GM18867 (cell line): ENCODE measurements around the gene ST14.
"Not testable (repeated sequence)": the region's sequence is repeated elsewhere in the genome, so short reads cannot be mapped to it uniquely, and the experiment has no call there.

Experiments
- ATAC-seq: cut with Tn5 transposase; IDR thresholded peaks from one replicate; pipeline ENCODE4 v1.9.1; 2021; ENCODE audit warnings: mild to moderate bottlenecking, moderate library complexity; ENCODE audit not compliant: unreplicated experiment

Gene ST14

DNA sequence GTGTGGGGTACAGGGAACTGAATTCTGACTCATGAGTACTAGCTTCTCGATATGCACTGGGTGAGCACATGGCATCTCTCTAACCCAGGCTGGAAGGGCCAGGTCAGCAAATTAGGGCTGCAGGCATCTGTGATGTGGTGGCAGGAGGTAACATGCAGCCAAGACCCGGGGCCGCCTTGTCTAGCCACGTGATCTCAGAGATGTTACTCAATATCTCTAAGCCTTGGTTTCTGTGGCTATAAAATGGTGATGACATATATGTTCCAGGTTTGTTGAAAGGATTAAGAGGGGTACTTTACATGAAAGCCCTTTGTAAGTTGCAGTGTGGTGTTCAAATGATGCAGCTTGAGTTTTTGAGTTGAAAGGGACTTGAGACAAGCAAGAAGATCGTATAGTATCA lies 3.2 kb downstream of the ST14 start:
- no peak for ATAC-seq

DNA sequence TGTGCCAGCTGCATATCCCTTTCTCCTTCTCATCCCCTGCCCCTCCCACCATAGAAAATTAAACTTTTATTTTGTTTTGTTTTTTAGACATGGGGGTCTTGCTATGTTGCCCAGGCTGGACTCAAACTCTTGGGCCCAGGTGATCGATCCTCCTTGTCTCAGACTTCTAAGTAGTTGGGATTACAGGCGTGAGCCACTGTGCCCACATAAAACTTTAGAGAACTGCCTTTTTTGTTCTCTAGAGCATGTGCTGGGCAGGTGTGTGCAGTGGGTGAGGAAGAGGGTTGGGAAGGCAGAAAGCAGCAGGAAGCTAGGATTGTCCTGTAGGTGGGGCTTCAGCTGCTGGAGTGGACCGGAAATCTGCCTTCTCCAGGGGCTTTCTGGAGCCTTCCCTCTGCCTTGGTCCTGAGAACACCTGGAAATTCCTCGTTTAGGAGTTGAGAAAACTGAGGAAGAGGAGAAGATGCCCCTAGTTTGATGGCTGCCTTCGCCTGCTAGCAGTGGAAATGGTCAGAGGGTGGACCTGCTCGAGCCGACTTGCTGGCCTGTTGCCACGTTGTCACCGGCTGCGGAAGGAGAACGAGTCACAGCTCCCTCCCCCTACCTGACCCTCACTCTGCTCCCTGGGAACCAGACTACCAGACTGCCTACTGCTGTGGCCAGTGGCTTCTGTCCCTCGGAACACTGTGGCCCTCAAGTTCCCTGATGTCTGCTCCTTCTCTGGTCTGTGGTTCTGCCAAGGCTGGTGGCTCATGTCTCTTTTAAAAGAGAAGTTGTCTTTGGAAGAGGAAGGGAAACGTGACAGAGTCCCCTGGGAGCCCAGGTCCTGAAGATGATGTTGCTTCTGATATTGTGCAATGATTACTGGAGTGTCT lies 4.0 kb downstream of the ST14 start:
- ATAC-seq: no peak

DNA sequence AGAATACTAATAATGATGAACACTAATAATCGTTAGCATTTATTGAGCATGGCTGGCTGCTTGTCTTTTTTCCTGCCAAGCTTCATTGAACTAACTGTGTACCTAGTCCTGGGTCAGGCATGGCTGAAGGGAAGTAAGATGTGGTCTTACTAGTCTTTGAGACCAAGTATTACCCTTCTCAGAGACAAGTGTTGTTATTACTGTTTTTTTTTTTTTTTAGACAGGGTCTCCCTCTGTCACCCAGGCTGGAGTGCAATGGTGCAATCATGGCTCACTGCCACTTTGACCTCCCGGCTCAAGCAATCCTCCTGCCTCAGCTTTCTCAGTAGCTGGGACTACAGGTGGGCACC lies 4.6 kb downstream of the ST14 start:
- ATAC-seq: no peak

DNA sequence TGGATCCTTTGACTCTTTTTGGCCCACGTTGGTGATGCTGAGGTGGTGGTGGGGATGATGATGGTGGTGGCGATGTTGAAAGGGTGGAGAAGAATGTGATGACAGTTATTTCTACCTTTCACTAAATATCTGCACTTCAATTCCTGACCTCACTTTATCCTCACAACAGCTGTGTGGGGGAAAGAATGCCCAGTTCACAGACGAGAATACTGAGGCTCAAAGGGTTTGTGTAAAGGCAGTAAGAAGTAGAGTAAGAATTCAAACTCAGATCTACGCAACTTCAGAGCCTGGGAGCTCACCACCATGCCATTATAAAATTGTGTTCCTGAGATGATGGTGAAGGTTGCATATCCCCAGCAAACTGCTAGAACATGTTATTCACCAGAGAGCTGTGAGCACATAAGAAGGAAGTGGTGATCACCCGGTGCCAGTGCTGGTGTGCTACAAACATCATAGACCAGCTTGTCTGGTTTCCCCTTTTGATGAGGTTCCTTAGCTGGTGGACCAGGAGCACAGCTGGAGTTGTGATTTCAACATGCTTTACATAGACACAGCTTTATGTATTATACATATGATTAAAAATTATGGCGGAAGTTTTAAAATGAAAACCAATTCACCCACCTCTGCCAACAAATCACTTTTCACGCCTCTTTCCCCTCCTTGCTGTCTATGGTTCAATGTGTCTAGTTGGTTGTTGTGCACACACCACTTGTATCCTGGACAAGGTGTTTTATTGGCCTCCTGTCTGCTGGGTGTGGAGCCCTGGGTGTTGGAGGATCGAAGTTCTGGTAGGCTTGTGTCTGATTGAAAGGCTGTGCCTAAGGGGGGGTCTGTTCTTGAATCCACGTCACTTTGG lies 6.2 kb downstream of the ST14 start:
- ATAC-seq: no peak

DNA sequence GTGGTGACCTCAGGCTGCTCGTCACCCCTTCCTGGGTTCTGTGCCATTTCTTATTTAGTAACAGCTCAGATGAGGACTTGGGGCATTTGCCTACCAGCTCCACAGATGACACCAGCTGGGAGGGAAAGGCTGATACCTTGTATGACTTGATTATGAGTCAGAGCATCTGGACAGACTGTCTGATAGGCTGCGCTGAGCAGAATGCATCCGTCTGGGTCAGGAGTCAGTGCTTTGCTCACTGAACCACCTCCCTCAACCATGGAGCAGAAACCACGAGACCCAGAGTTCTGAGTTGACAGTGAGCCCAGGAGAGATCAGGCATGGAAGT lies 6.8 kb downstream of the ST14 start:
- ATAC-seq: no peak

DNA sequence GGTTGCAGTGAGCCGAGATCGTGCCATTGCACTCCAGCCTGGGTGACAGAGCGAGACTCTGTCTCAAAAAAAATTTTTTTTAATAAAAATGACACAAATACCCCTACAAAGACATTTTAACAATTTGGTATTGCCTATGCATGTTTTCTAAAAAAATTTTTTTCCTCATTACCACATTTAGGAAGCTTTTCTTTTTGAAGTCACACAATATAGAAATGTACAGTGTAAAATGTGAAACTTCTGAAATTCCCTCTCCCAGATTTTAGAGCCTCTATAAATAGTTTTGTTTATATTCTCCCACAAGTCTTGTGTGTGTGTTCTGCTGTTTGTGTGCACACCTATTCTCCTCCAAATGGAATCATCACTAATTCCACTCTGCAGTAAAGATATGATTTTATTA lies 7.6 kb downstream of the ST14 start:
- ATAC-seq: no peak

DNA sequence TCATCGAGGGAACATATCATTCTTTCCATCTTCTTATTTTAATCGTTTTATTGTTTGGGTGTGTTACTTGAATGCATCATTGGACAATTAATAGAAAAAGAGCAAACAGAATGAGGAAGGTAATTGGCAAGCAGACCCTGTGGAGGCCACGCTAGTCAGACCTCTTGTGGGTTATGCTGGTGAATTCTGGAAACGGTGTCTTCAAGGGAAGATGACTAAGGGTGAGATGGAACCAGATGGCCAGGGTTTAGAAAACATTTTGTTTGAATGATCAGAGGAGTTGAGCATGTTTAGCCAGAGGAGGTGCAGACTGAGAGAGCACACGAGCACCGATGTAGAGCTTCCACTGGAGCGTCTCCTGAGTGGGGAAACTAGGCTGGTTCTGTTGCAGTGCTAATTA lies 8.5 kb downstream of the ST14 start:
- no peak for ATAC-seq

DNA sequence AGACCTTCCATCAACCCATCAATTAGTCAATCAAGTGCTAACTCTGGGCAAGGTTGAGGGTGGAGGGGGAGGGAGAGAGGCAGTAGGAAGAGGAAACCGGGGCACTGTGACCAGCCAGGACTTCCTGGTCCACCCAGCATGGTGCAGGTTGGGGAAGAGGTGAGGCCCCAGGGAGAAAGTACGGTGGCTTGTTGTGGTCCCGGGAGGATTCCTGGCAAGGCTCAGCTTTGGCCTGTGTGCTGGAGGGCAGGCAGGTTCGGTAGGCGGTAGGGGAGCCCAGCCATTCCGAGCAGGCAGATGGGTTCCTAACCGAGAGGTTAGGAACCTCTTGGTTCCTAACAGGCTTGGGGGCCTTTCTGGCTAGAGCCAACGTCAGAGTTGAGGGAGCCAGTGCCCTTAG lies 10.8 kb downstream of the ST14 start:
- ATAC-seq: no peak

DNA sequence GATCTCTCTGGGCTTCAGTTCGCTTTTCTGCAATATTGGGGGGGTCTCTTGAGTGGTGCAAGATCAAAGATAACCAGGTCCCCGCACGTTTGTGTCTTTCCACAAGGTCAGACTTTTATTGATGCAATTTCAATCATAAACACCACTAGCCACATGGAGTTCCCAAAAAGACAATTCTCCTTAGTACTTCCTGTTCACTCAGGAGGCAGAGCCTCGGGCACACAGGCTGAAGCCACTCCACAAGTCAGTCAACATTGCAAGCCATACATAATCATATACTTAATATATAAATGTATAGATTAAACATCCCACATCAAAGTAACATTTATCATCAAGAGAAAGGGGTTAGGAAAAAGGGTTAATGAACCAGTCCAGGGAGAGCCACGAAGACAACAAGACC lies 12.0 kb downstream of the ST14 start:
- ATAC-seq: no peak

DNA sequence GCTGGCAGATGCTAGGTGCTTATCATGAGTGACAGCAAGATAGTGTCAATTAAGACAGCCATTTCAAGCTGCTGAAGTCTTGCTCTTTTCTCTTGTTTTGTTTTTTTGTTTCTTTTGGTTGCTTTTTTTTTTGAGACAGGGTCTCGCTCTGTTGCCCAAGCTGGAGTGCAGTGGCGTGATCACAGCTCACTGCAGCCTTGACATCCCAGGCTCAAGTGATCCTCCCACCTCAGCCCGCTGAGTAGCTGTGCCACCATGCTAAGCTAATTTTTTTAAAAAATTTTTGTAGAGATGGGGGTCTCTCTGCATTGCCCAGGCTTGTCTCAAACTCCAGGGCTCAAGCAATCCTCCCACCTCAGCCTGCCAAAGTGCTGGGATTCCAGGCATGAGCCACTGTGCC lies 12.4 kb downstream of the ST14 start:
- ATAC-seq: not testable (repeated sequence)

DNA sequence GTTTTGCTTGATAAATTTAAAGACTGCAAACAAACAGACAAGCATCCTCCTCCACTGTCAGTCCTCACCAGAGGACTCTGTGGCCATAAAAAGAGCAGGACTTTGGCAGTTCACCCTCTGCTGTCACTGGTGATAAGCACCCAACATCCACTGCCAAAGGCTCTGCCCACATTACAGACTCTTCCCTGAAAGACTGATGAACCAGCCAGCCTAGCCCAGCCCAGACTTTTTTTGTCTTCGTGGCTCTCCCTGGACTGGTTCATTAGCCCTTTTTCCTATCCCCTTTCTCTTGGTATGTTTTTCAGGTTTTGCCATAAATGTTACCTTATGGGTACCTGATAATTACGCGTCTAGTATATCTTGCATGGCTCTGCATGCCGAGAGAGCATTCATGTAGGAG lies 15.1 kb downstream of the ST14 start:
- no peak for ATAC-seq

DNA sequence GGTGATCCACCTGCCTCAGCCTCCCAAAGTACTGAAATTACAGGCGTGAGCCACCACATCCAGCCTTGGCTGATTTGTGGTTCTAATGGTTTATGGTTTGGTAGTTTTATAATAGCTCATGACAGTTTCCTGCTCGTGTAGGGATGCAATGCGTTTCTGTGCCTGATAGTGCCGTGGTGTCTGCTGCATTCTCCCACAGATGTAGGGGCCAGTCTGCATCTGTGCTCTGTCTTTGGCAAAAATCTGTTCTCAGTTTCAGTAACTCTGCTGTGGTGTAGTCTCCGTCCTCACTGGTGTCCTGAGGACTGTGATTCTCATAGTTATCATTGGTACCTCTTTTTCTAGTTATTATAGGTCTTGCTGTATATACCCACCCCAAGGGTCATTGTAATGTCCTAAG lies 16.3 kb downstream of the ST14 start:
- ATAC-seq: no peak

DNA sequence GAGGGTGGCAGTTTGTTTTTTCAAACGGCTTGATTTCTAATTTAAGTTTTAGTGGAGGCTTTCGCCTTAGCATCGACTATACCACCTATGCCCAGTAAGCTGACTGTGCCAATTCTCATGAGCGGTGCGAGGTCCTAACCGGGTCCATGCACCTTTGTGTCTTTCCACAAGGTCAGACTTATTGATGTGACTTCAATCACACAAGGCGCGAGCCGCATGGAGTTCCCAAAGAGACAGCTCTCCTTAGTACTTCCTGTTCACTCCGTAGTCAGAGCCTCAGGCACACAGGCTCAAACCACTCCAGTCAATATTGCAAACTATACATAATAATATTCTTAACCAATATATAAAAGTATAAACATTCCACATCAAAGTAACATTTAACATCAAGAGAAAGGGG lies 18.2 kb downstream of the ST14 start:
- no peak for ATAC-seq

DNA sequence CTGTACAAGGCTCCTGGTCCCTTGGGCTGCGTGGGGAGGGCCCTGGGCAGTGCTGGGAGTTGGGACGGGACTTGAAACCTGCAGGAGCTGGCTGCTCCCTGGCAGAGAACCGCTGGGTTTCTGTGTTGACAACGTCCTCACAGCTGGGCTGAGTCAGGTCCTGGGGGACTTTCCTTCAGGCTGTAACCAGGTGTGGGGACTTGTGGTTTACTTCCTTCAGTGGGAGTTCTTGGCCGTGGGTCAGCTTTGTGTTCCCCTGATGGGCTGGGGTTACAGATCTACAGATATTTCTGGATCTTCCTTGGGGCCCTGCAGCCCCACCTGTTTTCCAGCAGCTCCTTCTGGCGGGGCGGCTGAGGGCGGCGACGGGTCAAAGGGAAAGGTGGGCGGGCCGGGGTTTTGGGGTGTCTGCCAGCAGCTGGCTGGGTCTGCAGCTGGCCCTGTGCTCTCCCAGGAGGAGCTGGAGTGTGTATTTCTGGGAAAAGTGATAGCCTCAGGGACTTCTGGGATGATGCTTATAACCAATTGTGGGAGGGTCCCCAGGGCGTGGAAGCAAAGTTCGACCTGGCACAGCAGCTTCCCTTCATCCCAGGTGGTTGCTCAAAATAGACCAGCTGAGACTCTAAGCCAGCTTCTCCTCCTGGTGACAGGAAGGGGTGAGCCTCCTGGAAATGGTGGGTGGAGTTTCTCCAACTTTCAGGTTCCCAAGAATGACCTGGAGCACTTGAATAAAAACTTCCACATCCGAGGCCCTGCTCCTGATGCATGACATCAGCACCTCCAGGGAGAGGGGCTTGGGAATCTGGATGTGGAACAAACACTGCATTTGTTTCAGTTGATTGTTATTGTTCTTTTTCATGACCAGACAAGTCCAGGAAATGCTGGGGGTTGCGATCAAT lies 19.1 kb downstream of the ST14 start:
- no peak for ATAC-seq

DNA sequence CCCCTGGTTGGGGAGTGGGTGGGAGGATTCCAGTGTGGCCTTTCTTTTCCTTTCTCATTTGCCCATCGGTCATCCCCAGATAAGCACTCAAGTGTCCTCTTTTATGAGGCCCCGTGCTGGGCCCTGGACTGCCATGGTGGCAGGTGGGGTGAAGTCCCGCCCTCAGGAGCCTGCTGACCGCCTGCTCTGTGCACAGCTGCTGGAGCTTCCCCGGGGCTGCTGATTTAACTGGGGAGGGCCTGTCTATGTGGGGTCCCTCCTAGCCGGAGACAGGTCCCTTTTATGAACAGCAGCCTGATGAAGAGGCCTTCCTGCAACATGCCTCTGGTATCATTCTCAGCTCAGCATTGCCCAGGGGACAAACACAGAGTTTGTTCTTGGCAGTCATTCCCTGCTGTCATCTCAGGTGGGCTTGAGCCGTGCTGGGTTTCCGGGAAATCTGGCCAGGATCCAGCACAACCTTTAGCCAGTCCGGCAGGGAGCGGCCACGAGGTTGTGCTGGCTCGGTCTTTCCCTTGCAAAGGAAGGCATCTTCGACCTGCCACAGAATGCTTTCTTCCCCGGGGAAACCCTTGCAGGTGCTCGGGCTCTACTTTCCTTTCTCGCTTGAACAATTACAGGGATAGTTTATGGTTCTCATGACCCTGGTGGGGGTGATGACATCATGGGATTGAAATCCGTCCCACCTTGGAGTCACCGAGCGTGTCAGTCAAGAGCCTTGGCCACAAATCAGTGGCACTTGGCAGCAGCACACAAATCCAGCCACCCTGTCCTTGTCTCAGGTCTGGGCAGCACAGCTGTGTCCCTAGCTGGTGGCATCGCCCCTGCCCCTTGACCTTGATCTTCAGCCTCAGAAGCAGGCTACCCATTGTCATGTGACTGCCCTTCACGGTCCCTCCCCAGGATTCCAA lies 20.1 kb downstream of the ST14 start:
- no peak for ATAC-seq

DNA sequence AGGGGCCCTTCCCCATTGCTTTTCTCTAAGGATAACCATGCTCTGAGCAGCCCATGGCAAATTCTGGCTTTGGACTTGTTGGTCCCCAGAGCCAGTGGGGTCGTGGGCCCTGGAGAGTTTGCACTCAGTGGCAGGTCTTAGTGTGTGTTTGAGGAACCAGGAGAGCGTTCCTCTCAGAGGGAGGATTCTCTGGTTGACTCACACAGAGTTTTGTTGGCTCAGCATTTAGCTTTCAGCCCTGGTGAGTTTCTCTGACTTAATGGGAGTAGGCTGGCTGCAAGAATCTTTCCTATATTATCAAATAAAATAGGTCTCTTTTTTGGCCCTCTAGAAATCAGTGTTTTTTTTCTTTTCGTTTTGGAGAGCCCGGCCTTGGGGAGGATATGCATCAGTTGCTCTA lies 20.9 kb downstream of the ST14 start:
- ATAC-seq: no peak

DNA sequence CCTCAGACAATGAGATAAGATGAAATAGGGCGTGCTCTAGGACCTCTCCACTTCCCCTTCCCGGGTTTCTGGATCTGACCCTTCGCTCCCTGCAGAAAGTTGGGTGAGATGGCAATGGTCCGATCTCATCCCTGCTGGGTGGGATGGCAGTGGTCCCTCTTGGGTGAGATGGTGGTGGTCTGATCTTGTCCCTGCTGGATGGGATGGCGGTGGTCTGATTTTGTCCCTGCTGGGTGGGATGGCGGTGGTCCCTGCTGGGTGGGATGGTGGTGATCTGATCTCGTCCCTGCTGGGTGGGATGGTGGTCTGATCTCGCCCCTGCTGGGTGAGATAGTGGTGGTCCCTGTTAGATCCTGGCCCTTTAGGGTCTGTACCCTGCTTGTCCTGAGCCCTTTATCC lies 21.3 kb downstream of the ST14 start:
- no peak for ATAC-seq

DNA sequence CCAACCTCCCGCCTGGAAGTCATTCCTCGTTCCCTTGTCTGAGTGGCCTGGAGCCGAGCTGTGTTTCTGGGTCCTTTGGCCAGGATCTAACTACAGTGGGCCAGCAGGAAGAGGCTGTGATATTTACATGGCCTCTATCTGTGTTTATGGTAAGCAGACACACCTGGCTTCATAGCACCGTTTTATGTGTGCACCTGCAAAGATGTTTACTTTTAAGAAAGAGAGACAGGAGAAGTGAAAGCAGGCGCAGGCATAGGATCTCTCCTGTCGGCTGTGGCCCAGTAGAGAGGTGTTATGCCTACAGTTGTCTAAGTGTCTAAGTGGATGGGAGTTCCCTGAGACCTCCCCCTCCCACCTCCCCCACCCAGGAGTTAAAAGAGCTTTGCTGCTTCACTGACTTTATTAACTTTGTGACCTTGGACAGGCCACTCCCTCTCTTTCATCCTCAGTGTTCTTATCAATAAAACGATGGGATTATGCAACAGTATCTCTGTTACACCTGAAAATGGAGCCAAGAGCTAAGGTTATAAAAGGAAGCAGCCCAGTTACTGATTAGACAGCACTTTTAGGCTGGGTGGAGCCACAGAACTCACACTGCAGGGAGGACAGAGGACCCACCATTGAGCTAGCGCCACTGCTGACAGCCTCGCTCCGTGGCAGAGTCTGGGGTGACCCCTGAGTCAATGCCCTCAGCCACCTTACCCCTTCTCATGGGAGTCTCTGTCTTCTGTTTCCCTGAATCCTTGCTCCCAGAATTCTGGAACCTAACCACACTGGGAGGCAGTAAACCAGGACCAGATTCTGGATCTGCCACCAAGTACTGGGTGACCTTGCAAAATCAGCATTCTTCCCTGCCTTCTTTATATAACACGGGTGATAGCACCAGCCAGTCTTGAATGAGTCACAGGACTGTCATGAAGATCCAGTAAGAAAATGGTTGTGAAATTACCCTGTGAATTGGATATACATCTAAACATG lies 22.0 kb downstream of the ST14 start:
- ATAC-seq: no peak
